Colonic mucosa (tissue), 4 donors: ENCODE measurements around the gene SEMA3B. TPM values are rescaled to one million over a fixed set of nuclear protein-coding genes. Genes with fewer than 3 reads are reported as not detected.
"Not testable (repeated sequence)": the region's sequence is repeated elsewhere in the genome, so short reads cannot be mapped to it uniquely, and the experiment has no call there.

Source experiments
- DNase-seq: peaks from one replicate; pipeline ENCODE4 v3.0.0-alpha.2; 2020
- H3K27ac ChIP-seq: fragments of 200-600 bp; one replicate; pipeline ENCODE4 v1.8.0; 2021
- H3K27me3 ChIP-seq: fragments of 200-600 bp; one replicate; pipeline ENCODE4 v1.8.0; 2021
- H3K36me3 ChIP-seq: fragments of 200-600 bp; one replicate; pipeline ENCODE4 v1.8.0; 2021
- H3K4me1 ChIP-seq: fragments of 200-600 bp; one replicate; pipeline ENCODE4 v1.8.0; 2021; ENCODE audit warnings: mild to moderate bottlenecking
- H3K4me3 ChIP-seq: fragments of 200-600 bp; one replicate; pipeline ENCODE4 v1.8.0; 2021
- H3K9ac ChIP-seq, 2 donors: one replicate each; pipeline ENCODE4 v1.7.0; 2013; ENCODE audit warnings: control low read depth in 2 of 2, low read depth in 2 of 2, low read length in 2 of 2
- H3K9me3 ChIP-seq: fragments of 200-600 bp; one replicate; pipeline ENCODE4 v1.8.0; 2021
- intact Hi-C: fragments of 100-400 bp; cut with DNase I; formaldehyde crosslinking; loops from one replicate; pipeline ENCODE4 v1.14.1; 2022
- total RNA-seq, 2 donors: library from RNA; stranded (reverse); fragmentation: NEBNext Ultra II Directional in 1 of 2; extraction: Animal tissue kit (Norgen Biotek cat#: 25700) in 1 of 2; gene quantifications; one replicate each; pipeline ENCODE4 v1.2.1, GENCODE V29; 2021
- TF ChIP-seq, protein P1 (sequence below): fragments of 200-600 bp; IDR thresholded peaks from one replicate; pipeline ENCODE4 v1.8.0; 2022; ENCODE audit warnings: antibody characterized with exemption, mild to moderate bottlenecking
- donor health status: healthy.
- donor health status: DM: no; HTN: no; CAD: no.
- donor health status: DM: no; HTN: no; CAD: no.

Gene SEMA3B
- total RNA-seq, 2 donors from 2014 or later, result 51.6 to 57.0 TPM

- Histone ChIP-seq H3K27ac (peak overlapping the region; percentile 31), H3K4me1 (peaks cover 28% of the 10 kb centered on the region), H3K4me3 (peak overlapping the region; percentile 35), H3K9ac (peak overlapping the region; percentile 17 to 91), H3K27me3 (peaks cover 5% of the 10 kb centered on the region), H3K9me3 (no peaks in the 10 kb centered on the region), H3K36me3 (no peaks in the 10 kb centered on the region)
- TF ChIP-seq, protein P1, sequence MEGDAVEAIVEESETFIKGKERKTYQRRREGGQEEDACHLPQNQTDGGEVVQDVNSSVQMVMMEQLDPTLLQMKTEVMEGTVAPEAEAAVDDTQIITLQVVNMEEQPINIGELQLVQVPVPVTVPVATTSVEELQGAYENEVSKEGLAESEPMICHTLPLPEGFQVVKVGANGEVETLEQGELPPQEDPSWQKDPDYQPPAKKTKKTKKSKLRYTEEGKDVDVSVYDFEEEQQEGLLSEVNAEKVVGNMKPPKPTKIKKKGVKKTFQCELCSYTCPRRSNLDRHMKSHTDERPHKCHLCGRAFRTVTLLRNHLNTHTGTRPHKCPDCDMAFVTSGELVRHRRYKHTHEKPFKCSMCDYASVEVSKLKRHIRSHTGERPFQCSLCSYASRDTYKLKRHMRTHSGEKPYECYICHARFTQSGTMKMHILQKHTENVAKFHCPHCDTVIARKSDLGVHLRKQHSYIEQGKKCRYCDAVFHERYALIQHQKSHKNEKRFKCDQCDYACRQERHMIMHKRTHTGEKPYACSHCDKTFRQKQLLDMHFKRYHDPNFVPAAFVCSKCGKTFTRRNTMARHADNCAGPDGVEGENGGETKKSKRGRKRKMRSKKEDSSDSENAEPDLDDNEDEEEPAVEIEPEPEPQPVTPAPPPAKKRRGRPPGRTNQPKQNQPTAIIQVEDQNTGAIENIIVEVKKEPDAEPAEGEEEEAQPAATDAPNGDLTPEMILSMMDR, result no peak
- DNase-seq, result no peak
- intact Hi-C loops, result loop anchor here (5.0 to 10.0 kb wide), 2 partner anchors 54 to 78 kb away; partner anchors contain the start of genes GNAT1, HYAL2 and TUSC2
These were observed 1.7 kb downstream of the SEMA3B start for GRCh38 chr3:50270422-50271224.

DNA sequence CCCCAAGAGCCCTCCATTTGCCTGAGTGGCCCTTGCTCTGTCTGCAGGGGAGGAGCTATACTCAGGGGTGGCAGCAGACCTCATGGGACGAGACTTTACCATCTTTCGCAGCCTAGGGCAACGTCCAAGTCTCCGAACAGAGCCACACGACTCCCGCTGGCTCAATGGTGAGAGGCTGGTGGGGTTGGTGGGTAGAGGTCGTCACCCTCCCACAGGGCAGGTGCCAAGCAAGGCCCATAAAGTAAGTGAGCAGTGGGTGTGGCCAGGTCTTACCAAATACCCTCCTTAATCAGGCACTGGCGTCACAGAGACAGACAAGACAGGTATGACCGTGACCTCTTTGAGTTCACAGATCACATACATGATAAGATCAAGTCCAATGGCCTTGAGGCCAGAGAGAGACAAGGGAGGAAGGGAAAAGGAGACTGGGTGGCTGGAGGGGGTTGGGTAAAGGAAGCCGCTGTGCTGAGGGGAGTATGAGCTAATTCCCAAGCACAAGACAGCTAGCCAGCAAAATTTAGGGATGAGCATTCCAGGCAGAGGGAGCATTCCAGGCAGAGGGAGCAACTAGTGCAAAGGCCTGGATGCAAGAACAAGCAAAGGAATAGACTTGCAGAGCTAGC is 2.5 kb downstream of the SEMA3B start:
- H3K27ac ChIP-seq, result peak overlapping the region; percentile 31
- intact Hi-C loops, result loop anchor here (5.0 to 10.0 kb wide), 2 partner anchors 53 to 79 kb away; partner anchors contain the start of genes GNAT1, HYAL2 and TUSC2
- peaks cover 9% of the 10 kb centered on the region for H3K27me3 ChIP-seq
- no peak for DNase-seq
- no peaks in the 10 kb centered on the region for H3K36me3 ChIP-seq
- no peak overlapping the region for H3K4me3 ChIP-seq
- no peaks in the 10 kb centered on the region for H3K9me3 ChIP-seq
- TF ChIP-seq, protein P1, result no peak
- peak overlapping the region in 1 of 2 donors; percentile 13 for H3K9ac ChIP-seq
- H3K4me1 ChIP-seq, result peaks cover 28% of the 10 kb centered on the region

DNA sequence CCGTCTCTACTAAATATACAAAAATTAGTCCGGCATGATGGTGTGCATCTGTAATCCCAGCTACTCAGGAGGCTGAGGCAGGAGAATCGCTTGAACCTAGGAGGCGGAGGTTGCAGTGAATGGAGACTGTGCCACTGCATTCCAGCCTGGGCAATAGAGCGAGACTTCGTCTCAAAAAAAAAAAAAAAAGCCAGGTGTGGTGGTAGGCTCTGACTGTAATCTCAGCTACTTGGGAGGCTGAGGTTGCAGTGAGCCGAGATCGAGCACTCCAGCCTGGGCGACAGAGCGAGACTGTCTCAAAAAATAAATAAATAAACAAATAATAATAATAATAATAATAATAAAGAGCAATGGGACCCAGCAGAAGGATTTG is 3.6 kb downstream of the SEMA3B start:
- not testable (repeated sequence) for H3K36me3 ChIP-seq, H3K4me3 ChIP-seq, H3K27me3 ChIP-seq, H3K9ac ChIP-seq, H3K27ac ChIP-seq, DNase-seq, H3K9me3 ChIP-seq
- intact Hi-C loops, result loop anchor here (5.0 to 10.0 kb wide), 2 partner anchors 52 to 80 kb away; partner anchors contain the start of genes GNAT1, HYAL2 and TUSC2
- peaks cover 26% of the 10 kb centered on the region for H3K4me1 ChIP-seq

DNA sequence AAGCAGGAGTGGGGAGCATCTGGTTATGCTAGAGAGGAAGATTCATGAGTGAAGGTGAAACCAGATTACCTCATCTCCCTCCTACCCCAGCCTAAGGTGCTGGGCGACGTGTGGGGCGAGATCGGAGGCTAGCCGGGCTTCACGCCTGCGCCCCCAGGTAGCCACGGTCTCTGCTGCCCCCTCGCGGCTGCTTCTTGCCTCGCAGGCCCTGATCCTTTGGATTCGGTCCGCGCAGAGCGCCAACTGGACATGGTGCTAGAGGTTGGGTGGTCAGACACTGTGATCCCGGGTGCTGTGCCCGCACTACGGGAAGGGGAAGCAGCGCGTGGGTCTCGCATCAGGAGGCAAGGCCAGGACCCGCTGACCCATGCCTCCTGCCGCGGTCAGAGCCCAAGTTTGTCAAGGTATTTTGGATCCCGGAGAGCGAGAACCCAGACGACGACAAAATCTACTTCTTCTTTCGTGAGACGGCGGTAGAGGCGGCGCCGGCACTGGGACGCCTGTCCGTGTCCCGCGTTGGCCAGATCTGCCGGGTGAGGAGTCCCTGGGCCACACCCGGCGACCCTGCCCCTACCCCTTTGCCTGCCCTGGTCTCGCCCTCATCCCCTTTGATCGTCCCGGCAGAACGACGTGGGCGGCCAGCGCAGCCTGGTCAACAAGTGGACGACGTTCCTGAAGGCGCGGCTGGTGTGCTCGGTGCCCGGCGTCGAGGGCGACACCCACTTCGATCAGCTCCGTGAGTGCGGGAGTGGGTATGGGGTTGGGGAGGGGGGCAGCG is 4.2 kb downstream of the SEMA3B start:
- Histone ChIP-seq H3K9me3 (no peaks in the 10 kb centered on the region), H3K36me3 (no peaks in the 10 kb centered on the region), H3K27me3 (peaks cover 9% of the 10 kb centered on the region), H3K4me3 (peak overlapping the region; percentile 16), H3K9ac (peak overlapping the region; percentile 57 to 73), H3K4me1 (peaks cover 21% of the 10 kb centered on the region), H3K27ac (no peak overlapping the region)
- TF ChIP-seq, protein P1, result peak; percentile 94
- peak; percentile 95 for DNase-seq
- intact Hi-C loops, result loop anchor here (5.0 to 10.0 kb wide), 2 partner anchors 52 to 81 kb away; partner anchors contain the start of genes GNAT1, HYAL2 and TUSC2

DNA sequence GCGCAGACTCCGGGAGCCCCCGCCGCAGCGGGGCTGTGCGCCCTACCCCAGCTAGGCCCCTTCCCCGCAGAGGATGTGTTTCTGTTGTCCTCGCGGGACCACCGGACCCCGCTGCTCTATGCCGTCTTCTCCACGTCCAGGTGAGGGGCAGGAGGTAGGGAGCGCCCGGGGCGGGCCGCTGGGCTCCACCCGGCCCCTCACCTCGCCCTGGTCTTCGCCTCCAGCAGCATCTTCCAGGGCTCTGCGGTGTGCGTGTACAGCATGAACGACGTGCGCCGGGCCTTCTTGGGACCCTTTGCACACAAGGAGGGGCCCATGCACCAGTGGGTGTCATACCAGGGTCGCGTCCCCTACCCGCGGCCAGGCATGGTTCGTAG is 4.7 kb downstream of the SEMA3B start:
- Histone ChIP-seq H3K27me3 (peaks cover 9% of the 10 kb centered on the region), H3K4me1 (peaks cover 16% of the 10 kb centered on the region), H3K27ac (no peak overlapping the region), H3K36me3 (no peaks in the 10 kb centered on the region), H3K9me3 (no peaks in the 10 kb centered on the region), H3K4me3 (peak overlapping the region; percentile 16), H3K9ac (peak overlapping the region in 1 of 2 donors; percentile 35)
- DNase-seq, result no peak
- intact Hi-C loops, result loop anchor here (2.0 to 10.0 kb wide), 3 partner anchors 47 to 81 kb away; partner anchors contain the start of genes GNAT1, HYAL2 and TUSC2
- TF ChIP-seq, protein P1, result no peak
